K562 (cell line): Measurements from ENCODE around the gene NIPSNAP3A. TPM values are rescaled to one million over a fixed set of nuclear protein-coding genes. Genes with fewer than 3 reads are reported as not detected.
A peak's percentile ranks its signal among the peaks of the same experiment; 100 is the strongest.

Source experiments
- CBFA2T3 ChIP-seq: fragments of 450-650 bp; IDR thresholded peaks from 2 replicates; pipeline ENCODE4 v1.6.1; 2017
- CCNT2 ChIP-seq: IDR thresholded peaks from 2 replicates; pipeline ENCODE4 v1.6.1; 2011; ENCODE audit warnings: borderline replicate concordance, low read depth, mild to moderate bottlenecking, moderate library complexity, mixed read lengths, low read length; ENCODE audit not compliant: insufficient read length; ENCODE audit errors: extremely low read depth
- CEBPG ChIP-seq, 3 experiments: fragments of 200-800 bp in 1 of 3; sonication (Bioruptor generic) in 1 of 3; sonication (generic) in 1 of 3; formaldehyde crosslinking in 1 of 3; IDR thresholded peaks in 2 of 3; conservative IDR thresholded peaks in 1 of 3; 2 replicates each; pipeline versions ENCODE4 v1.6.1 to v1.8.0; 2016 to 2022; ENCODE audit warnings: missing compliant biosample characterization in 2 of 3, missing genetic modification characterization in 2 of 3, mild to moderate bottlenecking in 1 of 3, missing genetic modification reagents in 1 of 3
- ETV6 ChIP-seq, 3 experiments: fragments of 150-350 bp in 1 of 3; sonication (generic) in 1 of 3; formaldehyde crosslinking in 1 of 3; IDR thresholded peaks; 2 replicates each; pipeline versions ENCODE4 v1.6.1 to v1.8.0; 2014 to 2022; ENCODE audit warnings: borderline replicate concordance in 2 of 3, low read depth in 2 of 3, antibody characterized with exemption in 1 of 3, low read length in 1 of 3, mild to moderate bottlenecking in 1 of 3, missing genetic modification reagents in 1 of 3
- FOXP1 ChIP-seq: sonication (generic); formaldehyde crosslinking; IDR thresholded peaks from 2 replicates; pipeline ENCODE4 v1.8.0; 2022; ENCODE audit warnings: mild to moderate bottlenecking, missing genetic modification reagents
- KLF6 ChIP-seq: fragments of 250-450 bp; sonication (Bioruptor Pico); IDR thresholded peaks from 2 replicates; pipeline ENCODE4 v1.4.0; 2020; ENCODE audit warnings: mild to moderate bottlenecking, moderate library complexity, borderline replicate concordance
- MBD2 ChIP-seq: sonication (generic); IDR thresholded peaks from 2 replicates; pipeline ENCODE4 v1.6.1; 2016; ENCODE audit warnings: low read depth, borderline replicate concordance
- PHF20 ChIP-seq: fragments of 450-650 bp; IDR thresholded peaks from 2 replicates; pipeline ENCODE4 v1.6.1; 2018; ENCODE audit not compliant: partially characterized antibody
- PHF8 ChIP-seq: fragments of 200-600 bp; sonication (generic); IDR thresholded peaks from 2 replicates; pipeline ENCODE4 v1.6.1; 2012; ENCODE audit warnings: mixed run types, mild to moderate bottlenecking, inconsistent platforms, low read length, moderate library complexity, borderline replicate concordance
- POU5F1 ChIP-seq: fragments of 150-350 bp; IDR thresholded peaks from 2 replicates; pipeline ENCODE4 v1.6.1; 2014; ENCODE audit warnings: borderline replicate concordance, low read length, low read depth, mild to moderate bottlenecking; ENCODE audit not compliant: partially characterized antibody
- RFX1 ChIP-seq: fragments of 450-650 bp; IDR thresholded peaks from 2 replicates; pipeline ENCODE4 v1.6.1; 2016; ENCODE audit warnings: mild to moderate bottlenecking, moderate library complexity
- SMARCE1 ChIP-seq: fragments of 450-650 bp; IDR thresholded peaks from 2 replicates; pipeline ENCODE4 v1.7.1; 2016; ENCODE audit warnings: mild to moderate bottlenecking
- STAT5B ChIP-seq: fragments of 250-450 bp; sonication (Bioruptor Pico); IDR thresholded peaks from 2 replicates; pipeline ENCODE4 v1.8.0; 2021; ENCODE audit warnings: mild to moderate bottlenecking, inconsistent platforms
- ZNF444 ChIP-seq: fragments of 250-450 bp; sonication (Bioruptor Pico); IDR thresholded peaks from 2 replicates; pipeline ENCODE4 v1.4.0; 2020; ENCODE audit warnings: mild to moderate bottlenecking, moderate library complexity
- polyA plus RNA-seq, 8 experiments: library from polyadenylated mRNA; depleted of rRNA in 4 of 8; stranded (reverse) in 5 of 8; unstranded in 3 of 8; fragments of >200 nt; fragmentation: Nextera tagmentation in 2 of 8; fragmentation: Illumina TruSeq in 1 of 8; extraction: Ambion mirVana in 2 of 8; extraction: Trizol in 1 of 8; gene quantifications; 2 replicates each; pipeline versions ENCODE4 v1.2.1 to v1.2.3, GENCODE V29; 2011 to 2014; ENCODE audit warnings: inconsistent platforms in 1 of 8, missing spikeins in 1 of 8
- total RNA-seq, 7 experiments: library from RNA; depleted of rRNA in 6 of 7; stranded (reverse); fragments of >200 nt in 6 of 7; fragmentation: Illumina TruSeq in 2 of 7; extraction: Trizol in 2 of 7; gene quantifications; 2 replicates each; pipeline versions ENCODE4 v1.2.1 to v1.2.3, GENCODE V29; 2011 to 2021; ENCODE audit warnings: low replicate concordance in 1 of 7
- TF ChIP-seq, protein P1 (sequence below), 2 experiments: IDR thresholded peaks in 1 of 2; conservative IDR thresholded peaks in 1 of 2; 2 replicates each; pipeline ENCODE4 v1.6.1; 2016; ENCODE audit warnings: low read depth in 2 of 2, mild to moderate bottlenecking in 1 of 2, missing compliant biosample characterization in 1 of 2, missing genetic modification characterization in 1 of 2, moderate library complexity in 1 of 2
- TF ChIP-seq, protein P2 (sequence below): fragments of 450-650 bp; IDR thresholded peaks from 2 replicates; pipeline ENCODE4 v1.7.1; 2018; ENCODE audit warnings: mild to moderate bottlenecking, low read depth; ENCODE audit not compliant: partially characterized antibody
- TF ChIP-seq, protein P3 (sequence below), 2 experiments: fragments of 450-650 bp; conservative IDR thresholded peaks; 2 replicates each; pipeline ENCODE4 v1.6.1; 2017; ENCODE audit warnings: mild to moderate bottlenecking in 2 of 2, moderate library complexity in 2 of 2

The NIPSNAP3A gene
- total and polyA plus RNA-seq, 9 of the 15 experiments (the other 6 are each of a cell fraction or from before 2014, with no cell fraction given): 25.3 to 132 (median 40.5) TPM

DNA sequence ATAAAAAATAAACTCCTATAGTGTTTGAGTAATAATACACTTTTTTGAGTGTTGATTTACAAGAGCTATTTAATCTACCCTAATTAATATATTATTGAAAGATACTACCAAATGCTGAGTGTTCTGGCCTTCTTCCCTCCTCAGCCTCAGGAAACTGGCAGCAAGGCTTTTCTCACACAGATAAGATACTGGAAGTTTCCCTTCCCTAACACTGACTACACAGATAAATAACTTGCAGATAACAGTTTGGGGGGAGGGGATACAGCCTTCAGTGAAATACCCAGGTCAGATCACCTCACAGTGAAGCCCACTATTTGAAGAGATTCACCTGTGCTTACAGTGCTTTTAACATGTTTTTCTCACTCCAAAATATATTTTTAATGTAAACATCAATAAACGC lies 1.6 kb upstream of the NIPSNAP3A start (continued):
- TF ChIP-seq ETV6 (IDR thresholded peaks at IDR 0.05; ENCODE audit: borderline replicate concordance in 1 of 2, low read depth in 2 of 2, low read length in 1 of 2): 0 out of 4 replicates have a peak, but pooled peaks of 1 of the 2 experiments have one; percentile 33
- no peak for TF ChIP-seq ETV6 (CRISPR knock-in tag; IDR thresholded peaks at IDR 0.05; ENCODE audit: borderline replicate concordance)
- no peak for TF ChIP-seq MBD2
- TF ChIP-seq, protein P1, sequence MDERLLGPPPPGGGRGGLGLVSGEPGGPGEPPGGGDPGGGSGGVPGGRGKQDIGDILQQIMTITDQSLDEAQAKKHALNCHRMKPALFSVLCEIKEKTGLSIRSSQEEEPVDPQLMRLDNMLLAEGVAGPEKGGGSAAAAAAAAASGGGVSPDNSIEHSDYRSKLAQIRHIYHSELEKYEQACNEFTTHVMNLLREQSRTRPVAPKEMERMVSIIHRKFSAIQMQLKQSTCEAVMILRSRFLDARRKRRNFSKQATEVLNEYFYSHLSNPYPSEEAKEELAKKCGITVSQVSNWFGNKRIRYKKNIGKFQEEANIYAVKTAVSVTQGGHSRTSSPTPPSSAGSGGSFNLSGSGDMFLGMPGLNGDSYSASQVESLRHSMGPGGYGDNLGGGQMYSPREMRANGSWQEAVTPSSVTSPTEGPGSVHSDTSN (CRISPR knock-in tag; IDR thresholded peaks at IDR 0.05; ENCODE audit: low read depth): no peak
- TF ChIP-seq, protein P1 (tag; conservative IDR thresholded peaks at IDR 0.05; ENCODE audit: low read depth): no peak
- TF ChIP-seq ZNF444: 0 out of 2 replicates have a peak, but pooled peaks have one; percentile 23
- TF ChIP-seq STAT5B (CRISPR knock-in tag): no peak
- no peak for TF ChIP-seq POU5F1
- peak; percentile 43 for TF ChIP-seq CCNT2
- TF ChIP-seq, protein P2, sequence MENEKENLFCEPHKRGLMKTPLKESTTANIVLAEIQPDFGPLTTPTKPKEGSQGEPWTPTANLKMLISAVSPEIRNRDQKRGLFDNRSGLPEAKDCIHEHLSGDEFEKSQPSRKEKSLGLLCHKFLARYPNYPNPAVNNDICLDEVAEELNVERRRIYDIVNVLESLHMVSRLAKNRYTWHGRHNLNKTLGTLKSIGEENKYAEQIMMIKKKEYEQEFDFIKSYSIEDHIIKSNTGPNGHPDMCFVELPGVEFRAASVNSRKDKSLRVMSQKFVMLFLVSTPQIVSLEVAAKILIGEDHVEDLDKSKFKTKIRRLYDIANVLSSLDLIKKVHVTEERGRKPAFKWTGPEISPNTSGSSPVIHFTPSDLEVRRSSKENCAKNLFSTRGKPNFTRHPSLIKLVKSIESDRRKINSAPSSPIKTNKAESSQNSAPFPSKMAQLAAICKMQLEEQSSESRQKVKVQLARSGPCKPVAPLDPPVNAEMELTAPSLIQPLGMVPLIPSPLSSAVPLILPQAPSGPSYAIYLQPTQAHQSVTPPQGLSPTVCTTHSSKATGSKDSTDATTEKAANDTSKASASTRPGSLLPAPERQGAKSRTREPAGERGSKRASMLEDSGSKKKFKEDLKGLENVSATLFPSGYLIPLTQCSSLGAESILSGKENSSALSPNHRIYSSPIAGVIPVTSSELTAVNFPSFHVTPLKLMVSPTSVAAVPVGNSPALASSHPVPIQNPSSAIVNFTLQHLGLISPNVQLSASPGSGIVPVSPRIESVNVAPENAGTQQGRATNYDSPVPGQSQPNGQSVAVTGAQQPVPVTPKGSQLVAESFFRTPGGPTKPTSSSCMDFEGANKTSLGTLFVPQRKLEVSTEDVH: no peak
- peak; percentile 70 for TF ChIP-seq CBFA2T3
- TF ChIP-seq FOXP1: no peak
- no peak for TF ChIP-seq CEBPG (CRISPR knock-in tag; IDR thresholded peaks at IDR 0.05)
- no peak for TF ChIP-seq CEBPG (tag; conservative IDR thresholded peaks at IDR 0.05 in 1 of 2, IDR thresholded peaks at IDR 0.05 in 1 of 2)
- TF ChIP-seq, protein P3, sequence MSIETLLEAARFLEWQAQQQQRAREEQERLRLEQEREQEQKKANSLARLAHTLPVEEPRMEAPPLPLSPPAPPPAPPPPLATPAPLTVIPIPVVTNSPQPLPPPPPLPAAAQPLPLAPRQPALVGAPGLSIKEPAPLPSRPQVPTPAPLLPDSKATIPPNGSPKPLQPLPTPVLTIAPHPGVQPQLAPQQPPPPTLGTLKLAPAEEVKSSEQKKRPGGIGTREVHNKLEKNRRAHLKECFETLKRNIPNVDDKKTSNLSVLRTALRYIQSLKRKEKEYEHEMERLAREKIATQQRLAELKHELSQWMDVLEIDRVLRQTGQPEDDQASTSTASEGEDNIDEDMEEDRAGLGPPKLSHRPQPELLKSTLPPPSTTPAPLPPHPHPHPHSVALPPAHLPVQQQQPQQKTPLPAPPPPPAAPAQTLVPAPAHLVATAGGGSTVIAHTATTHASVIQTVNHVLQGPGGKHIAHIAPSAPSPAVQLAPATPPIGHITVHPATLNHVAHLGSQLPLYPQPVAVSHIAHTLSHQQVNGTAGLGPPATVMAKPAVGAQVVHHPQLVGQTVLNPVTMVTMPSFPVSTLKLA (conservative IDR thresholded peaks at IDR 0.05): 0 out of 4 replicates have a peak, but pooled peaks of 1 of the 2 experiments have one; percentile 17
- TF ChIP-seq PHF20: no peak
- TF ChIP-seq KLF6 (CRISPR knock-in tag): no peak
- no peak for TF ChIP-seq PHF8
- TF ChIP-seq SMARCE1: peak; percentile 64
- no peak for TF ChIP-seq RFX1
